GM19324 (cell line): ENCODE results near the gene FSD2.

ENCODE experiments used
- ATAC-seq: cut with Tn5 transposase; IDR thresholded peaks from one replicate; pipeline ENCODE4 v1.9.1; 2021; ENCODE audit warnings: mild to moderate bottlenecking, moderate library complexity; ENCODE audit not compliant: unreplicated experiment, low FRiP score

FSD2 gene

GRCh38 chr15:82805994-82806406 is at the start of gene FSD2:
Gene FSD2, minus strand, starts transcription at chr15:82806069. Its CDS starts 18,679 bp downstream, at chr15:82787390.
- ATAC-seq = peak; percentile 24

GRCh38 chr15:82854554-82854953 is 48.7 kb upstream of the FSD2 start:
- ATAC-seq = no peak

- ATAC-seq = no peak
These were observed 47.2 kb upstream of the FSD2 start for GRCh38 chr15:82852941-82853561.

- ATAC-seq = no peak
These were observed 46.2 kb upstream of the FSD2 start for GRCh38 chr15:82851981-82852511.

GRCh38 chr15:82851306-82851850 is 45.5 kb upstream of the FSD2 start:
- ATAC-seq = no peak

- ATAC-seq = no peak
These were observed 44.9 kb upstream of the FSD2 start for GRCh38 chr15:82850731-82851130.

- ATAC-seq = no peak
These were observed 44.0 kb upstream of the FSD2 start for GRCh38 chr15:82849556-82850512.

GRCh38 chr15:82848241-82848993 is 42.5 kb upstream of the FSD2 start:
- ATAC-seq = no peak

- ATAC-seq = no peak
These were observed 41.8 kb upstream of the FSD2 start for GRCh38 chr15:82847703-82848102.

GRCh38 chr15:82846621-82847020 is 40.8 kb upstream of the FSD2 start:
- ATAC-seq = no peak

- no peak for ATAC-seq
These were observed 39.8 kb upstream of the FSD2 start for GRCh38 chr15:82845686-82846085.

- ATAC-seq = no peak
These were observed 37.7 kb upstream of the FSD2 start for GRCh38 chr15:82843566-82843965.

GRCh38 chr15:82840166-82840565 is 34.3 kb upstream of the FSD2 start:
- no peak for ATAC-seq

- no peak for ATAC-seq
These were observed 33.3 kb upstream of the FSD2 start for GRCh38 chr15:82839136-82839535.

GRCh38 chr15:82838096-82838735 is 32.3 kb upstream of the FSD2 start:
- no peak for ATAC-seq

- no peak for ATAC-seq
These were observed 29.6 kb upstream of the FSD2 start for GRCh38 chr15:82835391-82835917.

GRCh38 chr15:82833362-82833682 is 27.5 kb upstream of the FSD2 start:
- no peak for ATAC-seq

GRCh38 chr15:82832601-82833361 is 26.9 kb upstream of the FSD2 start:
- ATAC-seq = peak; percentile 57

- ATAC-seq = no peak
These were observed 26.2 kb upstream of the FSD2 start for GRCh38 chr15:82831894-82832600.
